Caco-2 (cell line): ENCODE measurements around the gene SPINT3. TPM values are rescaled to one million over a fixed set of nuclear protein-coding genes. Genes with fewer than 3 reads are reported as not detected.

Source experiments
- BruUV-seq: library from RNA; stranded (reverse); fragments of 400-500 nt; replicated peaks from 2 replicates; lab custom pipeline; 2021; lab: Mats Ljungman, UMichigan
- CTCF ChIA-PET: fragments of 300-600 bp; sonication (Branson Sonifier 250); formaldehyde crosslinking; loops from one replicate; lab custom pipeline; 2022; ENCODE audit warnings: antibody characterized with exemption; lab: Charles Lee
- POLR2A ChIA-PET: fragments of 300-600 bp; sonication (Branson Sonifier 250); formaldehyde crosslinking; loops from one replicate; lab custom pipeline; 2022; ENCODE audit warnings: antibody characterized with exemption; lab: Charles Lee
- DNase-seq, 2 experiments: peaks; one replicate each; pipeline versions ENCODE4 v3.0.0 to v3.0.0-alpha.2; 2020 to 2022
- H3K27me3 ChIP-seq: replicated peaks from 2 replicates; pipeline ENCODE4 v1.6.0; 2011; ENCODE audit warnings: low read length; ENCODE audit not compliant: control insufficient read depth, insufficient read depth
- H3K36me3 ChIP-seq: 2 replicates; pipeline ENCODE4 v1.5.1; 2011; ENCODE audit warnings: low read length; ENCODE audit not compliant: control insufficient read depth, insufficient read depth
- H3K4me1 ChIP-seq: fragments of 250-450 bp; sonication (Bioruptor Pico); 2 replicates; pipeline ENCODE4 v1.5.1; 2020; ENCODE audit warnings: mild to moderate bottlenecking
- H3K4me3 ChIP-seq: 2 replicates; pipeline ENCODE4 v1.5.1; 2011; ENCODE audit warnings: low read depth, mild to moderate bottlenecking, control low read depth, low read length
- H3K9me3 ChIP-seq: fragments of 250-450 bp; sonication (Bioruptor Pico); 2 replicates; pipeline ENCODE4 v1.5.1; 2020; ENCODE audit warnings: mild to moderate bottlenecking, moderate library complexity
- H3K27ac Mint-ChIP-seq: one replicate; pipeline ENCODE4 v1.8.0; 2022; ENCODE audit warnings: mixed read lengths; ENCODE audit not compliant: unreplicated experiment
- H3K27me3 Mint-ChIP-seq: one replicate; pipeline ENCODE4 v1.8.0; 2022; ENCODE audit warnings: mixed read lengths; ENCODE audit not compliant: insufficient read depth, unreplicated experiment
- H3K36me3 Mint-ChIP-seq: one replicate; pipeline ENCODE4 v1.8.0; 2022; ENCODE audit warnings: mild to moderate bottlenecking, mixed read lengths; ENCODE audit not compliant: insufficient read depth, unreplicated experiment
- H3K4me1 Mint-ChIP-seq: one replicate; pipeline ENCODE4 v1.8.0; 2022; ENCODE audit warnings: low read depth, mixed read lengths; ENCODE audit not compliant: unreplicated experiment
- H3K4me3 Mint-ChIP-seq: one replicate; pipeline ENCODE4 v1.8.0; 2022; ENCODE audit warnings: mild to moderate bottlenecking, moderate library complexity, mixed read lengths; ENCODE audit not compliant: unreplicated experiment
- H3K9me3 Mint-ChIP-seq: one replicate; pipeline ENCODE4 v1.8.0; 2022; ENCODE audit warnings: mixed read lengths; ENCODE audit not compliant: unreplicated experiment
- intact Hi-C: fragments of 100-400 bp; cut with micrococcal nuclease; formaldehyde crosslinking; loops from one replicate; pipeline ENCODE4 v1.10.0; 2022; ENCODE audit not compliant: unreplicated experiment
- total RNA-seq: library from RNA; stranded (reverse); gene quantifications from 2 replicates; pipeline ENCODE4 v1.2.3, GENCODE V29; 2022
- TF ChIP-seq, protein P1 (sequence below), 2 experiments: fragments of 200-600 bp in 1 of 2; IDR thresholded peaks; 1 replicate in 1 of 2; 2 replicates in 1 of 2; pipeline versions ENCODE4 v1.5.1 to v1.8.0; 2011 to 2022; ENCODE audit warnings: antibody characterized with exemption in 1 of 2, control low read depth in 1 of 2, inconsistent platforms in 1 of 2, low read depth in 1 of 2, low read length in 1 of 2, mild to moderate bottlenecking in 1 of 2, moderate library complexity in 1 of 2; ENCODE audit not compliant: insufficient read depth in 1 of 2, severe bottlenecking in 1 of 2, unreplicated experiment in 1 of 2

Gene SPINT3
- total RNA-seq, 1 experiment from 2014 or later, result not detected

DNA sequence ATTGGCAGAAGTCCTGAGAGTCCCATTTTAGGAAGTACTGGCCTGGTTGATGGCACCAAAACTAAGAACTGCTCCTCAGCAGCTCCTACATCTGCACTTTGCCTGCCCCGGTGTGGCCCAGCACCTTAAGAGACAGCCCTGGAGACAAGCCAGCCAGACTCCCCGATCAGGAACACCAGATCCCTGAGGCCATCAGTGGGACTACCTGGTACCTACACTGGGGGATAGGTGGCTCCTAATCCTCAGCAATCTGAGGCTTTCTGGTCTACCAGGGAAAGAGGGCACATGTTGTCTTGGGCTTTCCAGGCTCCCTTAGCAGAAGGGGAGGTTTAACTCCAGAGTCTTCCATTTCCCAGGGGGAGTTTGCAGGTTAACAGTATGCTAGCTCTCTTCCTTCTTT is 24.0 kb upstream of the SPINT3 start, which contains the start of gene WFDC6:
Gene WFDC6, minus strand, starts transcription at position 101 of the 400 bp plus-strand sequence. Its CDS starts 75 bp downstream, at position 26.
- no TSS peak for BruUV-seq
- intact Hi-C loops, result no loop called here
- Mint-ChIP-seq H3K9me3 (no peaks in the 10 kb centered on the region), H3K4me3 (no peak within 1 kb of the TSS), H3K4me1 (no peaks in the 10 kb centered on the region), H3K36me3 (no peaks in the 10 kb centered on the region), H3K27ac (no peak within 1 kb of the TSS), H3K27me3 (peaks cover 25% of the 10 kb centered on the region)
- Histone ChIP-seq H3K27me3 (peaks cover 6% of the 10 kb centered on the region), H3K4me1 (no peaks in the 10 kb centered on the region), H3K4me3 (no peak within 1 kb of the TSS), H3K9me3 (no peaks in the 10 kb centered on the region), H3K36me3 (no peaks in the 10 kb centered on the region)
- TF ChIP-seq, protein P1, sequence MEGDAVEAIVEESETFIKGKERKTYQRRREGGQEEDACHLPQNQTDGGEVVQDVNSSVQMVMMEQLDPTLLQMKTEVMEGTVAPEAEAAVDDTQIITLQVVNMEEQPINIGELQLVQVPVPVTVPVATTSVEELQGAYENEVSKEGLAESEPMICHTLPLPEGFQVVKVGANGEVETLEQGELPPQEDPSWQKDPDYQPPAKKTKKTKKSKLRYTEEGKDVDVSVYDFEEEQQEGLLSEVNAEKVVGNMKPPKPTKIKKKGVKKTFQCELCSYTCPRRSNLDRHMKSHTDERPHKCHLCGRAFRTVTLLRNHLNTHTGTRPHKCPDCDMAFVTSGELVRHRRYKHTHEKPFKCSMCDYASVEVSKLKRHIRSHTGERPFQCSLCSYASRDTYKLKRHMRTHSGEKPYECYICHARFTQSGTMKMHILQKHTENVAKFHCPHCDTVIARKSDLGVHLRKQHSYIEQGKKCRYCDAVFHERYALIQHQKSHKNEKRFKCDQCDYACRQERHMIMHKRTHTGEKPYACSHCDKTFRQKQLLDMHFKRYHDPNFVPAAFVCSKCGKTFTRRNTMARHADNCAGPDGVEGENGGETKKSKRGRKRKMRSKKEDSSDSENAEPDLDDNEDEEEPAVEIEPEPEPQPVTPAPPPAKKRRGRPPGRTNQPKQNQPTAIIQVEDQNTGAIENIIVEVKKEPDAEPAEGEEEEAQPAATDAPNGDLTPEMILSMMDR (IDR thresholded peaks at IDR 0.05; ENCODE audit: insufficient read depth in 1 of 2, low read depth in 1 of 2, low read length in 1 of 2, severe bottlenecking in 1 of 2, unreplicated experiment in 1 of 2), result no peak
- no peak for DNase-seq
- ChIA-PET CTCF (interaction anchor here (3.1 kb wide), 1 partner anchor 232 kb away, joined by 19 read pairs; no protein-coding TSS in a partner anchor), POLR2A (no interaction called here)

DNA sequence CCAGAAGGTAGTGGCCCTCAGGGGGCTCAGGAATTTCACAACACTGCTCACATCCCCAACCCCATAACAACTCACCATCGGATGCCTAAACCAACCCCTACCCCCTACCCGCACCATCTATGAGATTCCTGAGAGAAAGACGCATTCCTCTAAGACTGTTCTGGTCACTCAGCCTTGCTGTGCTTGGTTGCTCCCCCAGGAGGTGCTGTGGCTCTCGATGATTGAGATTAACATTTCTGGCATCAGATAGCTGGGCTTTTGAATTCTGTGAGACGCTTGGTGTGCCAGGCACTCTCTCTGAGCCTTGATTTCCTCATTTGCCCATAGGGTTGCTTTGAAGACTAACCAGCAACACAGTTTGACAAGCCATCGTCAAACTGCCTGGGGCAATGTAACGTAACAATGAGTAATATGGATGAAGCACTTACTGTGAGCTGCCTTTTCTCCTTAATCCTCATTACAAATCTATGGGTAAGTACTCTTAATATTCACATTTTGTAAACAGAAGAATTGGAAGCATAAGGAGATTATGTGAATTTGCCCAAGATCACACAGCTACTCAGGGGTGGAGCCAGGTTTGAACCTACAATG is 22.9 kb upstream of the SPINT3 start:
- Mint-ChIP-seq H3K4me1 (no peaks in the 10 kb centered on the region), H3K27ac (no peak overlapping the region), H3K9me3 (no peaks in the 10 kb centered on the region), H3K27me3 (peaks cover 20% of the 10 kb centered on the region), H3K4me3 (no peak overlapping the region), H3K36me3 (no peaks in the 10 kb centered on the region)
- no peak for DNase-seq
- intact Hi-C loops, result no loop called here
- BruUV-seq, result no TSS peak
- TF ChIP-seq, protein P1 (IDR thresholded peaks at IDR 0.05; ENCODE audit: insufficient read depth in 1 of 2, low read depth in 1 of 2, low read length in 1 of 2, severe bottlenecking in 1 of 2, unreplicated experiment in 1 of 2), result peak in 1 of 2 experiments; percentile 17
- no peak overlapping the region for H3K4me3 ChIP-seq
- POLR2A ChIA-PET, result no interaction called here
- no peaks in the 10 kb centered on the region for H3K9me3 ChIP-seq
- H3K27me3 ChIP-seq, result peaks cover 6% of the 10 kb centered on the region
- H3K36me3 ChIP-seq, result no peaks in the 10 kb centered on the region
- no peaks in the 10 kb centered on the region for H3K4me1 ChIP-seq
- CTCF ChIA-PET, result interaction anchor here (3.1 kb wide), 1 partner anchor 233 kb away, joined by 19 read pairs; no protein-coding TSS in a partner anchor

DNA sequence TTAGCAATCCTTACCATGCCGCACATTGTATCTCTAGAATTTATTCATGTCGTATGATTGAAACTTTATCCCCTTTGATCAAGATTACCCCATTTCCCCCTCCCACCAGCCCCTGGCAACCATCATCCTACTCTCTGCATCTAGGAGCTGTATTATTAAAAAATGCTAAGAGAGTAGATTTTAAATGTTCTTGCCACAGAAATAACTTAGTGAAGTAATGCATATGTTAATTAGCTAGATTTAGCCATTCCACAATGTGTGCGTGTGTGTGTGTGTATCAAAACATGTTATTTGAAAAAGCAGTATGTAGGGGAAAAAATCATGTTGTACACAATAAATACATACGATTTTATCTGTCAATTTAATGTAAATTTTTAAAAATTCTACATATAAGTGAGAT is 11.9 kb upstream of the SPINT3 start:
- no peaks in the 10 kb centered on the region for H3K36me3 ChIP-seq
- no peaks in the 10 kb centered on the region for H3K9me3 ChIP-seq
- peaks cover 41% of the 10 kb centered on the region for H3K27me3 Mint-ChIP-seq
- H3K9me3 Mint-ChIP-seq, result no peaks in the 10 kb centered on the region
- H3K4me1 Mint-ChIP-seq, result no peaks in the 10 kb centered on the region
- intact Hi-C loops, result no loop called here
- H3K27me3 ChIP-seq, result peaks cover 4% of the 10 kb centered on the region
- TF ChIP-seq, protein P1 (IDR thresholded peaks at IDR 0.05; ENCODE audit: insufficient read depth in 1 of 2, low read depth in 1 of 2, low read length in 1 of 2, severe bottlenecking in 1 of 2, unreplicated experiment in 1 of 2), result no peak
- H3K4me1 ChIP-seq, result no peaks in the 10 kb centered on the region
- BruUV-seq, result no TSS peak
- no peak for DNase-seq
- H3K27ac Mint-ChIP-seq, result no peak overlapping the region
- H3K36me3 Mint-ChIP-seq, result no peaks in the 10 kb centered on the region
- ChIA-PET POLR2A (interaction anchor here (0.6 kb wide), 1 partner anchor 209 kb away, joined by 3 read pairs; no protein-coding TSS in a partner anchor), CTCF (interaction anchor here (0.7 to 0.8 kb wide), 2 partner anchors 244 to 272 kb away, joined by 4 to 5 read pairs; no protein-coding TSS in a partner anchor)
- H3K4me3 ChIP-seq, result no peak overlapping the region
- H3K4me3 Mint-ChIP-seq, result no peak overlapping the region
